Inflammatory macrophage treated with lipopolysaccharide for 4 hours (primary cell): ENCODE measurements around the gene CNOT6.
"Not testable (repeated sequence)": the region's sequence is repeated elsewhere in the genome, so short reads cannot be mapped to it uniquely, and the experiment has no call there.

Source experiments
- DNase-seq: peaks from one replicate; pipeline ENCODE4 v3.0.0-alpha.2; 2020

CNOT6 gene

GRCh38 chr5:180472269-180472668, 21.9 kb upstream of the CNOT6 start:
- DNase-seq: no peak

DNA sequence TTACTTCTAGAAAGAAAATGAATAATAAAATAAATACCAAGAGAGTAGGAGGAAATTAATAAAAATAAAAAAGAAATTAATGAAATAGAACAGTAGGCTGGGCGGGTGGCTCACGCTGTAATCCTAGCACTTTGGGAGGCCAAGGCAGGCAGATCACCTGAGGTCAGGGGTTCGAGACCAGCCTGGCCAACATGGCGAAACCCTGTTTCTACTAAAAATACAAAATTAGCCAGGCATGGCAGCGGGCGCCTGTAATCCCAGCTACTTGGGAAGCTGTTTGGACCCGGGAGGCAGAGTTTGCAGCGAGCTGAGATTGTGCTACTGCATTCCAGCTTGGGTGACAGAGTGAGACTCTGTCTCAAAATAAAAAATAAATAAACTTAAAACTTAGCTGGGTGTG, 20.8 kb upstream of the CNOT6 start:
- not testable (repeated sequence) for DNase-seq

DNA sequence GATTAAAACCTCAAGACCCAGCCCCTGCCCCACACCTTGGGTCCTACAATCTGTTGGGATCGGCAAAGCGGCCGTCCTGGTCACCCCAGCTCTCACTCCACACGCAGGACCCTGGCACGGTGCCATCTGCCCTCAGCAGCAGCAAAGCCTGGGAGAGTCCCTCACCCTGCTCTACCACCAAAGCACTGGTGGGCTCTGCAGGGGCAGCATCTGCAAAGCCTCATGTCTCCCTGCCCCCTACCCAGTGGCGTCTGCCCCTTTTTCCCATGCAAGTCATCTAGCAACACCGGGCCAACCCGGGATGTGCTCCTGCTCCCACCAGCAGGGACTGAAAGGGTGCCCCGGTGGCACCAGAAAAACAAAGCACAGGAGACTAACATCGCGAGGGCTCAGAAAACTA, 19.6 kb upstream of the CNOT6 start:
- DNase-seq: no peak

DNA sequence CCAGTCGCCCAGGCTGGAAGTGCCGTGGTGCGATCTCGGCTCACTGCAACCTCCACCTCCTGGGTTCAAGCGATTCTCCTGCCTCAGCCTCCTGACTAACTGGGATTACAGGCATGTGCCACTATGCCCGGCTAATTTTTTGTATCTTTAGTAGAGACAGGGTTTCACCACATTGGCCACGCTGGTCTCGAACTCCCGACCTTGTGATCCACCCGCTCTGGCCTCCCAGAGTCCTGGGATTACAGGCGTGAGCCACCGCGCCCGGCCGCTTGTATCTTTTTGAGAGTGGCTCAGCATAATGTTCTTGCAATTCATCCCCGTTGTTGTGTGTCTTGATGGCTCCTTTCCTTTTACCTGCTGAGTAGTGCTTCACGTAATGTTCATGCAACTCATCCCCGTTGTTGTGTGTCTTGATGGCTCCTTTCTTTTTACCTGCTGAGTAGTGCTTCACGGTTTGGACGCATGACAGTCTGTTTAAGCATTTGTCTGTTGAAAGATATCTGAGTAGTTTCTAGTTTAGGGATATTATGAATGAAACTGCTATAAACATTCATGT, 18.1 kb upstream of the CNOT6 start:
- not testable (repeated sequence) for DNase-seq

- DNase-seq: no peak
Measured at GRCh38 chr5:180484813-180485212, 9.4 kb upstream of the CNOT6 start.

DNA sequence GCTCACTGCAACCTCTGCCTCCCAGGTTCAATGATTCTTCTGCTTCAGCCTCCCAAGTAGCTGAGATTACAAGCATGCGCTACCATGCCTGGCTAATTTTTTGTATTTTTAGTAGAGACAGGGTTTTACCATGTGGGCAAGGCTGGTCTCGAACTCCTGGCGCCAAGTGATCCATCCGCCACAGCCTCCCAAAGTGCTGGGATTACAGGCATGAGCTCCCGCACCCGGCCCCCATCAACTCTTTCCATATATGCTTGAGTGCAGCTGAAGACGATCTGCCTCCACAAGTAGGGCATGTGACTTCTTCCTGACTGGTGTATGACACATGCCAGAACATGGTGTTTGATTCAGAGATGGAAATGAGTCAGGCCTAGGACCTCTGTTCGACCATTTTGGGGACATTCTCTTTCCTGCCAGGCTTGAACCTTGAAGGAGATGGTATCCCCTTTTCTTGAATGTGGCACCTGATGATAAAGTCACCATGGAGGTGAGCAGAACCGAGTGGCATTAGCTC, 7.5 kb upstream of the CNOT6 start:
- no peak for DNase-seq

DNA sequence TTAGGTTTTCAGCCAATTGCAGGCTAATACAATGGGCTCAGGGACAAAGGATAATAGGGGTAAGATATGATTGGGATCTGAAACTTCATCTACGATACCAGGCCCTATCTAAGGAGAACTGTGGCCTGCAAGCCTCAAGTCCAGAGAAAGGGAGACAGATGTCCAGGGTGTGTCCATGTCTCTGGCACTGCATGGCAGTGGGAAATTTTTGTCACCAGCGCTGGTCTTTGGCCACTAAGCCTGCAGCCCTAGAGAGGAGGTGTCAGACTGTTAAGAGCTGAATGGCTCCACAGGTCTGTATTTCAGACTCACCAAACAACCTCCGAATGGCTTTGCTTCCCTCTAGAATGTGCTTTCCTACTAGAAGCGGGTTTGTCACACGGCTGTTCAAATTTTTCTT, 6.6 kb upstream of the CNOT6 start:
- no peak for DNase-seq

DNA sequence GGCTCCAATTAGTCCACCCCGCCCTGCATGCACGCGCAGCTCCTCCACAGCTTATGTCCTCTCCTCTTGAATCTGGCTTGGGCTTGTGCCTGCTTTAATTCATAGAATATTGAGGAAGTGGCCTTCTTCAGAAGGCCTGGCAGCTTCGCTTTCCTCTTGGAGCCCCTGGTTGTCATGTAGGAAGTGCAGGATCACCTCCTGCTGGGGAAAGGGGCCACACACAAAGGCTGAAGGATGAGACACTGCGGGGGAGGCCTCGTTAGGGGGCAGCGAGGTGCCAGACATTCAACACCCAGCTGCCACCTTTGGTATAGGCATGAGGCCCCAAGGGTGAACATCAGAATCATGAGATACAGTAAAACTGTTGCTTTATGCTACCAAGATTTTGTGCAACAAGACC, 2.7 kb upstream of the CNOT6 start:
- no peak for DNase-seq

GRCh38 chr5:180492226-180492903, 1.8 kb upstream of the CNOT6 start:
- DNase-seq: no peak

- peak; percentile 40 for DNase-seq
Measured at GRCh38 chr5:180494510-180495181, 467 bp downstream of the CNOT6 start.

DNA sequence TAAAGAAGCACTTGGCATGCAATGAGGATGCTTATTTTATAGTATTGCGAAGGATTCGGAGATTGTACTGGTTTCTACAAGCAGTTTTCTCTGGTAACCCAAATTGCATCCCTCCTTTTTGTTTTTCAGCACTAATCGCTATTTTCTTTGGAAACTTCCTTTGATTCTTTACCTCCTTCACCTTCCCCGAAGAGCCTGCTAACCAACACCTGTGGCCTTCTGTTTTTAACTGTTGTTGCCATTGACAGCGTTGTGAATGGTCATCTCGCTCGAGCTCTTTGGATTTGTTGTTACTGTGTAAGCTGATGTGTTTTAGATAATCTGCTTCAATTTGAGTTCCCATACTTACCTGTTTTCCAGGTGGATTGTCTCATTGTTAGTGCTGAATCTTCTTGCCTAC, 1.1 kb downstream of the CNOT6 start:
- no peak for DNase-seq

DNA sequence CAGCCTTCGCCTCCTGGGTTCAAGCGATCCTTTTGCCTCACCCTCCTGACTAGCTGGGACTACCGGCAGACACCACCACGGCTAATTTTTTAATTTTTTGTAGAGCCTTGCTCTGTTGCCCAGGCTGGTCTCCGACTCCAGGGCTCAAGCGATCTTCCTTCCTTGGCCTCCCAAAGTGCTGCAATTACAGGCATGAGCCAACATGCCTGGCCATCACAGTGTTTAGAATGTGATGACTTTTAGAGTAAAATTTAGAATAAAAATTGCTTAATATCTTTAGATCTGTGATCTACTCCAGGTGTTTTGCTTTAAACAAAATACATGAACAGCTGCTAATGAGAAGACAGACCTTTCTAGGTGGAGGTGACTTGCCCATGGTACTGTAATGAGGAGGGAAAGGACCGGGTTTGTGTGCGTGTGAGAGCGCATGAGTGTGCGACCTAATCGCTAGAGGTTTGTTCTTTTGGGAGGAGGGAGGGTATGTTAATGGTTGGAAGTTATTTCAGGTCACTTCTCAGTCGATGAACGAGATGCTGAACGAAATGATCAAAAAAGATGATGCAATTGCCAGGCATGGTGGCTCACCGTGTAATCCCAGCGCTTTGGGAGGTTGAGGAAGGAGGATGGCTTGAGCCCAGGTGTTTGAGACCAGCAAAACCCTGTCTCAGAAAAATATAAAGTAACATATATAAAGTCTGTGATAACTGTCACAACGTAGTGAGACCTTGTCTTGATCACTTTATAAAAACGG, 2.0 kb downstream of the CNOT6 start:
- DNase-seq: no peak

DNA sequence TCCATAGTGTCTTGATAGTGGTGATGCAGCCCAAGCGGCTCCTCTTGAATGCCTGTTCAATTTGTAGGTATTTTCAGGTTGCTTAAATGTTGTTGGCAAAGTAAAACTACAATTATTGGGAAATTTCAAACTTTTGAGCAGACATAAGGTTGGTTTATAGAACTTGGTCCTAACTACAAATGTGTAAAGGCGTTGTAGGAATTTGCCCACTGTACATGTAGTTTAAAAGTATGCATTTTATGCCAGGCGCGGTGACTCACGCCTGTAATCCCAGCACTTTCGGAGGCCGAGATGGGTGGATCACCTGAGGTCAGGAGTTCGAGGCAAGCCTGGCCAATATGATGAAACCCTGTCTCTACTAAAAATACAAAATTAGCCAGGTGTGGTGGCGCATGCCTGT, 2.6 kb downstream of the CNOT6 start:
- not testable (repeated sequence) for DNase-seq

DNA sequence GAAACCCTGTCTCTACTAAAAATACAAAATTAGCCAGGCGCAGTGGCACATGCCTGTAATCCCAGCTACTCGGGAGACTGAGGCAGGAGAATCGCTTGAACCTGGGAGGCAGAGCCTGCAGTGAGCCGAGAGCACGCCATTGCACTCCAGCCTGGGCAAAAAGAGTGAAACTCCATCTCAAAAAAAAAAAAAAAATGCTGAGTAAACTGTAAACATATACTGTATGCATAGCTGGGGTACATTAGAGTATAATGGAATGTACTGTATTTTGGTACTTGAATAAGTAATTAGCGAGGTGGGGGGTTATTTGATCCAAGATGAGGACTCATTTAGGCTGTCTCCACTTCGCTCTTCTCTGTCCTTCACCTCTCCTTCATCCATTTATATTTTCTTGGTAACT, 3.7 kb downstream of the CNOT6 start:
- DNase-seq: not testable (repeated sequence)

GRCh38 chr5:180498378-180498777, 4.2 kb downstream of the CNOT6 start:
- no peak for DNase-seq

GRCh38 chr5:180499684-180500083, 5.5 kb downstream of the CNOT6 start:
- DNase-seq: no peak

DNA sequence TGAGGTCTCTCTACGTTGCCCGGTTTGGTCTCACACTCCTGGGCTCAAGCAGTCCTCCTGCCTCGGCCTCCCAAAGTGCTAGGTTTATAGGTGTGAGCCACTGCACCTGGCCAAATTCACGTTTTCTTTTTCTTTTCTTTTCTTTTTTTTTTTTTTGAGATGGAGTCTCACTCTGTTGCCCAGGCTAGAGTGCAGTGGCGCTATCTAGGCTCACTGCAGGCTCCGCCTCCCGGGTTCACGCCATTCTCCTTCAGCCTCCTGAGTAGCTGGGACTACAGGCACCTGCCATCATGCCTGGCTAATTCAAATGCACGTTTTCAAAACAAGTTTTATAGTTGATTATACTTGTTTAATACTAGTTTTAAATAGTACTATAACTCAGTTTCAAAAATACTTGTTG, 6.1 kb downstream of the CNOT6 start:
- DNase-seq: not testable (repeated sequence)

GRCh38 chr5:180507661-180508060, 13.5 kb downstream of the CNOT6 start:
- DNase-seq: no peak

- DNase-seq: no peak
Measured at GRCh38 chr5:180515294-180515693, 21.1 kb downstream of the CNOT6 start.

DNA sequence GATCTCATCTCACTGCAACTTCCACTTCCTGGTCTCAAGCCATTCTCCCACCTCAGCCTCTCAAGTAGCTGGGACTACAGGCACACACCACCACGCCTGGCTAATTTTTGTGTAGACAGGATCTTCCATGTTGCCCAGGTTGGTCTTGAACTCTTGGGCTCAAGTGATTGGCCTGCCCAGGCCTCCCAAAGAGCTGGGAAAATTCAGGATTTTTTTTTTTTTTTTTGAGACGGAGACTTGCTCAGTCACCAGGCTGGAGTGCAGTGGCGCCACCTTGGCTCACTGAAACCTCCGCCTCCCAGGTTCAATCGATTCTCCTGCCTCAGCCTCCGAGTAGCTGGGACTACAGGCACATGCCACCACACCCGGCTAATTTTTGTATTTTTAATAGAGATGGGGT, 21.8 kb downstream of the CNOT6 start:
- DNase-seq: not testable (repeated sequence)

GRCh38 chr5:180516440-180516839, 22.3 kb downstream of the CNOT6 start:
- no peak for DNase-seq

- peak; percentile 77 for DNase-seq
Measured at GRCh38 chr5:180519098-180519497, 24.9 kb downstream of the CNOT6 start.

GRCh38 chr5:180521101-180521500, 26.9 kb downstream of the CNOT6 start:
- DNase-seq: no peak

GRCh38 chr5:180521591-180521990, 27.4 kb downstream of the CNOT6 start:
- DNase-seq: no peak
